HG03378 (cell line): ENCODE results near the gene EMID1.
"Not testable (repeated sequence)": the region's sequence is repeated elsewhere in the genome, so short reads cannot be mapped to it uniquely, and the experiment has no call there.

Experiments used
- ATAC-seq: cut with Tn5 transposase; IDR thresholded peaks from one replicate; pipeline ENCODE4 v1.9.1; 2021; ENCODE audit warnings: mild to moderate bottlenecking, moderate library complexity; ENCODE audit not compliant: unreplicated experiment

Gene EMID1

GRCh38 chr22:29208879-29209623, 3.4 kb downstream of the EMID1 start:
- no peak for ATAC-seq

DNA sequence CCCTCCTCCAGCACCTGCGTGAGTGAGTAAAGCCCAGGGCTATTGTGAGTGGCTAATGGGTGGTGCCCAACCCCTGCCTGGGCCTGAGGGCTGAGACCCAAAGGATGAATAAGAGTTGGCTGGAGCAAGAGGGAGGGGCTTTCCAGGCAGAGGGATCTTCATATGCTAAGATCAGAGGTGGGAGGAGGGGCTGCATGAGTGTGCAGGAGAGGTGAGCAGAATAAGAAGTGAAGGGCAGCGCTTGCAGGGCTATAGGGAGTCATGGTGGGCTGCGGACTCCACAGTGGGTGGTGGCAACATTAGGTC, 3.9 kb downstream of the EMID1 start:
- ATAC-seq = no peak

DNA sequence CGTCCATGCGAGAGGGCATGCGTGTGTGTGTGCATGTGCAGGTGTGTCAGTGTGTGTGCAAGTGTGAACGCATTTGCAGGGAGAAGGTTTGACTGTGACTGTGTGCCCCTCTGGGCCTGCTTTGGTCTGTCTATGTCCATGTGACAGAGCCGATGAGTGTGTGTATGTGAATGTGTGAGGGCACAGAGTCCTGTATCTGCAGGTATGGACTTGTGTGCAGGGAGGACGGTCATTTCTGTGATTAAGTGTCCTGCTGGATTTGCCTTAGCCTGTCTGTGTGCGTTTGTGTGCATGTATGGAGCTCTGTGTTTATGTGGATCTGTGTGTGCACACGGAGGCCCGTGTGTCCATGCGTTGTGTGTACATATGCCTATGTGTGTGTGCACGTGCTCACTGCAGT, 5.4 kb downstream of the EMID1 start:
- ATAC-seq = no peak

GRCh38 chr22:29211466-29211865, 5.8 kb downstream of the EMID1 start:
- no peak for ATAC-seq

DNA sequence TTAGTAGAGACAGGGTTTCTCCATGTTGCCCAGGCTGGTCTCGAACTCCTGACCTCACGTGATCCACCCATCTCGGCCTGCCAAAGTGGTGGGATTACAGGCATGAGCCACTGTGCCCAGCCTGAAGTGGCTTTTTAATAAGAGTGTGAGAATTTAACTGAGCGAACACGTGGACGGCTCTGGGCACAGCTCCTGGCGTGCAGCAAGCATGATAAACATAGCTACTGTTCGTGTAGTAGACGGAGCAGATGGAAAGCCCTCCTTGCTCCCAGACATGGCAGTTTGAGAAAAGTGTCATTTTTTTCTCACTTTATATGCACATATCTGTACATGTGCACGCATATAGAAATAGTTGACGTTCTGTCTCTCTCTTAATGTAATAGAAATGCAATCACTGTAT, 7.0 kb downstream of the EMID1 start:
- no peak for ATAC-seq

DNA sequence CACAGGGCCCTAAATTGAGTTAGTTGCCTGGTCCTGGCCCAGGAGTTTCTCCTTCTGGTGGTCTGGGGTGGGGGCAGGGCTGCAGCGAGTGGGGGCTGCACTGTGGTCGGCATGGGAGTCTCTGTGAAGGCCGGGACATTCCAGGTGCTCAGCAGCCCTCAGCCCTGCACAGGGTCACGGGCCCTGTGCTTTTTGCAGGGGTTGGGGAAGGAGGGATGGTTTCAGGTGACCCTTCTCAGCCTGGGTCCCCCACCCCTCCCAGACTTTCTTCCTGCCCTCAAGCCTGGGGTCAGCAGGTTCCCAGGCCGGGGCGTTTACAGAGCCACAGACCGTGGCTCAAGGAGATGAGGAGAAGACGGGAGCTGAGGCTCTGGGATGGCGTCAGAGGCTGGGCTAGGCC, 7.8 kb downstream of the EMID1 start:
- ATAC-seq = no peak

- no peak for ATAC-seq
Measured at GRCh38 chr22:29214232-29214631, 8.5 kb downstream of the EMID1 start.

- no peak for ATAC-seq
Measured at GRCh38 chr22:29215012-29215860, 9.5 kb downstream of the EMID1 start.

DNA sequence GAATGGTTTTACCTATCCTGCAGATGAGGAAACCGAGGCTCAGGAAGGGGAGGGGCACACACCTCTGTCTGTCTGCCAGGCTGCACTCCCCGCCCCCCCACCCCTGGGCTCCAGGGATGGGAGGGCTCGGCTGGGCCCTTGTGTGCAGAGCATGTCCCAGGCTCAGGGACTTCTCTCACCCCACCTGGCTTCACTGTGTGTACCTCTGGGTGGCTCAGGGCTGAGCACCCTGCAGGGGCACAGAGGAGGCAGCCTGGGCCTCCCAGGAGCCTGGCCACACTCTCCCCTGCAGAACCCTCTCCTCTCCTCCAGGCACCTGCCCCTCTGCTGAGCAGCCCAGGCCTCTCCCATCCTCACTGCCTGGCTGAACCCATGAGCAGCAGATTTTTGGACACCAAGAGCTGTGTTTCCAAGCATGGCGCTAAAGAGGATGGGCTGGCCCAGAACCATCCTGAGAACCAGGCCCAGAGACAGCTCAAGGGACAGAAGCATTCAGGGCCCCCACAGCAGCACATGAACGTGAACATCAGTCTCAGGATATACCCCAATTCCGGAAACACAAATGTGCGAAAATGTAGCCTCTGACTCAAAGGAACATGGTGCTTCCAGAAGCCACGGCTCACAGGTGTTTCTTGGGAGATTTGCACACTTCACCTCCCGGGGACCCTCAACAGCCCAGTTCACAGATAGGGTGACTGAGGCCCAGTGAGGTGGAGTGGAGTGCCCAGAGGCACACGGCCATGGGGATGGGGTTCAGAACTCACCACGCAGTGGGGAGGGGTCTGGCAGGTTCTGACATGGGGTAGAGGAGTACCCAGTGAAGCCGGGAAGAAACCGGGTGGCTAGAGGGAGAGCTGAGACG, 10.5 kb downstream of the EMID1 start:
- ATAC-seq = no peak

- ATAC-seq = no peak
Measured at GRCh38 chr22:29216873-29217666, 11.4 kb downstream of the EMID1 start.

DNA sequence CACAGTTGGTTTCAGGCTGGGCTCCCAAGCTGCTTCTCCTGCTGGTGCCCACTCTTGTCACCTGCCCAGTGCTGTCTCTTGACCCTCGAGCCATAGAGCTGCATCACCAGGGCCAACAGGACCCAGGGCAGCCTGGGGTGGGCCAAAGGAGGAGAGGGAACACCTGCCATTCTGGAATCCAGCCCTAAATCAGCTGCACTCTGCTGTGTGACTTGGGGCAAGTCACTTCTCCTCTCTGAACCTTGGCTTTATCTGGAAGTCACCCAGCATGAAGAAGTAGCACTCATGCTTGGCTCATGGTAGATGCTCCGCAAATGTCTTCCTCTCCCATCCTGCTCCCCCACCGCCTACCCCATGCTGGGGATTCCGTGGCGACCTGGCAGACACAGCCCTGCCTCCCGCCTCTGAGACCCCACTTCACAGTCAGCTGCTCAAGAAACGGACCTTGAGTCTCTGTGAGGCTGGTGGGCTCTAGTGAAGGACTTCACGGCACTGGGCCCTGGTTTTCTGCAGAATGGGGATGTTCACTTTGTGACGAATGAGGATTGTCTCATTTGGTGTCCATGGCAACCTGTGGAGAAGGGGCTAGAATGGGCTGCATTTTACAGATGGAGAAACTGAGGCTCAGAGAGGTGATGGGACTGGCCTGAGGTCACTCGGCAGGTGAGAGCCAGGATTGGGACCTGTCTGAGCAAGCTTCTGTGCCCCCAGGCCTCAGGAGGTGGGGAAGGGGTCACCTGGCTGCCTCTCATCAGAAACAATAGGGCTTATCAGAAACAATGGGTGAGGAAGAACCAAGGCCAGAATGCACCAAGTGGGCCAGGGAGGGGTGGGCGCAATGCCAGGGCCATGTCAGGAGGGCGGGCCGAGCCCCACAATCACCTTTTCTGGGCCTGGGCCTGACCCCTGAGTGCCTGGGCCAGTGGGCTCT, 12.4 kb downstream of the EMID1 start:
- no peak for ATAC-seq

DNA sequence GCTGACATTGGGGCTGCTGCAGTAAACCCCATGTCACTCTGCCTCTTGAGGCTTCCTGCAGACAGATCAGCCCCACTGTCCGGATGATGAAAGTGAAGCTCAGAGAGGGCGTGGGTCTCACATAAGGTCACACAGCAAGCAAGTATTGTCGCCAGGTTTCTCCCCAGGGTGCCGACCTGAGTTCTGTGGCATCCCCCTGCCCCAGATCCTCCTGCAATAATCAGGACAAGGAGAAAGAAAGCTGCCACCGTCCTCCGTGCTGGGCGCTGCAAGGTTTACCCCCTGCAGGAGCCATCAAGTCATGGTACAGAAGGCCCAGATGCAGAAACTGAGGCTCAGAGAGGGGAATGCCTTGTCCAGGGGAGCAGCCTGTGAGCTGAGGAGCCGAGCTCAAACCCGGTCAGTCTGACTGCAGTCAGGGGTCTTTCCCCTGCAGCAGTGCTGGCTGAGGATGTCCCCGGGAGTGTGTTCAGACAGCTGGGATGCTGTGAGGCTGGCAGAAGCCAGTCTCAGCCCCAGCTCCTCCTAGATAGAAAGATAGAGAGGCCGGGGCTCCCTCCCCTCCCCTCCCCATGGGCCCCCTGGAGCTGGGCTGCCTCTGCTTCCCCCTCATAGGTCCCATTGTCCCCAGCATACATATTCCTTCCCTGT, 13.2 kb downstream of the EMID1 start:
- no peak for ATAC-seq

- not testable (repeated sequence) for ATAC-seq
Measured at GRCh38 chr22:29219409-29219782, 13.7 kb downstream of the EMID1 start.

DNA sequence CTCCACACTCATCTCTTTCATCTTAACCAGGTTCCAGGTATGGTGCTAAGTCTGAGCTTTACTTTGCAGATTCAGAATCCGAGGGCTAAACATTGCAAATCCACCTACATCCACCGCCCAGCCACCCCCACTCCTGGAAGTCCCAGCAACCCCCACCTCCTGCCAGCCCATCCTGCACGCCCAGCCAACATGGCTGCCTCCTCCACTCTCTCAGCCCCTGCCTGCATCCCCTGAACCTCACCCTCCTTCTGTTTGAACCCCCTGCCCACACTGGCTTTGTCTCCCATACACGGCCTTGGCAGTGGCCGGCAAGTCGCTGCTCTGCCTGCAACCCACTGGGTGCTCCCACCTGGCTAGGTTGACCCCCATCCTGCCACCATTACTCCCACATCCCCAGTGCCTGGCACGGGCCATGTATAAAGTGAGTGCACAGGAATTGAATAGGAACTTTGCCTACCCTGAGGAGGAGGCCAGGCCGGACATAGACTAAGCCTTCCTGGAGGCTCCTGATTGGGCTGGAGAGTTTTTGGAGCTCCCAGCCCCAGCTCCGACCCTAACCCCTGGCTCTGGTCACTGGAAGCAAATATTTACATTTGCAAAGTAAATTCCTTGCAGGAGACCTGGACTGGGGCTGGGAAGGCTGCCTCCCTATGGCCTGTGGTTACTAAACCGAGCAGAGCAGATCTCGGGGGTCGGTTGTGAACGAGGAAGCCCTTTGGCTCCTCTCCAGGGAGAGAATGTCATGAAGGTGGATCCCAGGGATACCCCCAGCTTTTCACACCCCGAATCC, 14.4 kb downstream of the EMID1 start:
- no peak for ATAC-seq

- ATAC-seq = no peak
Measured at GRCh38 chr22:29224121-29224858, 18.6 kb downstream of the EMID1 start.

DNA sequence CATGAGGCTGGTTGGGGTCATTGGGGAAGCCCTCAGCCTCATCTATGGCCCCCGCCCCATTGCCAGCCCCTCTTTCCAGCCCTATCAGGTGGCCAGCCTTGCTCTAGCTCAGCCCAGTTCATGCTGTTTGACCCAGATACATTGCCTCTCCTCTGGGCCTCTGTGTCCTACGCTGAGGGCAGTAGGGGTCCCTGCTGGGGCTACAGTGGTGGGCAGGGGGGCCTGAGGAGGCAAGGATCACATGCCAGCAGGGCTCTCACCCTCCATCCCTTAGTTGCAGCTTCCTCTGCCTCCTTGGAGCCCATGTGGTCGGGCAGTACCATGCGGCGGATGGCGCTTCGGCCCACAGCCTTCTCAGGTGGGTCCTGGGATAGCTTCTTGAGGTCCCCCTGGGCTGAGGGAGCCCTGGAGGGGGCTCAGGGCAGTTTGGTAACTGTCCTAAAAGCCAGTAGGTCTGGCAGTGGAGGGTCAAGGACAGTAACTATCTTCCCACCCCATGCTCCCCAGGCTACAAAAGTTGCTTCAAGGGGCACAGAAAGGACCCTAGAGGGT, 19.2 kb downstream of the EMID1 start:
- no peak for ATAC-seq

DNA sequence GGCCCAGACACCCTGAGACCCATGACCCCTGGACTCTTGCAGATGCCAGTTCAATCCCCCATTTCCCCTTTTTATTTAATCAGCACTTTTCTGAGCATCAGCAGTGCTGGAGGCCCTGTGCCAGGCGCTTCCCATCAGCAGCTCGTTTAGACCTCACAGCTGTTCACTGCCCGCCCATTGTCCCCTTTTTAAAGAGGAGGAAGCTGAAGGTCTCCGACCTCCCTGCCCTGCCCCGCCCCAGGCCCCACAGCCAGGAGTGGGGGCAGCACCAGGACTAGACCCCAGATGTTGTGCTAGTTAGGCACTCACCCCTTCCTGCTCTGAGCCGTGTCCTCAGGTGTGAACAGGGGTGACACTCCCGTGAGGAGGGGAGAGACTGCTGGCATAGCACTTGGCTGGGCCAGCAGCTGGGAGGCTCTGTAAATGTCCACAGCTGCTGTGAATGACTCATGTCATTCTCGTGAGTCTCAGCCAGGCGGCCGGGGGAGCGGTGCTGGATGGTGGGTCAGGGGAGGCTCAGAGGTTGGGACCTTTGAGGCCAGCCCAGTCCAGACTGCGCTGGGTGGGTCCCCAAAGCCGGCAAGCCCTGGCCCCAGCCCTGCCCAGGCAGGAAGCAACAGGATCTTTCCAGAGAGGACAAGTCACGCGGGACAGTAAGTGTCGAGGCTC, 19.9 kb downstream of the EMID1 start:
- no peak for ATAC-seq
